Tibial artery (tissue), 4 donors: ENCODE data around the gene DOCK11.

Experiments used
- DNase-seq, 2 donors: peaks; one replicate each; pipeline ENCODE4 v3.0.0-alpha.2; 2019
- H3K27ac ChIP-seq, 2 donors: fragments of 200-600 bp; sonication (generic) in 1 of 2; 1 replicate in 1 of 2; 2 replicates in 1 of 2; pipeline ENCODE4 v1.5.1; 2018 to 2019; ENCODE audit warnings: mild to moderate bottlenecking in 1 of 2
- H3K27me3 ChIP-seq, 2 donors: fragments of 200-600 bp; sonication (generic) in 1 of 2; one replicate each; pipeline versions ENCODE4 v1.5.1 to v1.6.0; 2016 to 2019
- H3K36me3 ChIP-seq, 3 donors: fragments of 200-600 bp; sonication (generic) in 2 of 3; one replicate each; pipeline ENCODE4 v1.5.1; 2016 to 2019; ENCODE audit warnings: mild to moderate bottlenecking in 2 of 3
- H3K4me1 ChIP-seq, 4 donors: fragments of 200-600 bp; sonication (generic) in 2 of 4; 1 replicate in 3 of 4; 2 replicates in 1 of 4; pipeline ENCODE4 v1.5.1; 2016 to 2019
- H3K4me3 ChIP-seq, 2 donors: fragments of 200-600 bp; sonication (generic) in 1 of 2; 1 replicate in 1 of 2; 2 replicates in 1 of 2; pipeline ENCODE4 v1.5.1; 2018 to 2019; ENCODE audit warnings: mild to moderate bottlenecking in 2 of 2
- H3K9me3 ChIP-seq, 3 donors: fragments of 200-600 bp; sonication (generic) in 1 of 3; one replicate each; pipeline ENCODE4 v1.5.1; 2016 to 2019
- CTCF ChIP-seq, 2 experiments: fragments of 200-600 bp in 1 of 2; fragments of 450-650 bp in 1 of 2; IDR thresholded peaks; one replicate each; pipeline ENCODE4 v1.5.1; 2017 to 2019; ENCODE audit warnings: antibody characterized with exemption in 2 of 2, mild to moderate bottlenecking in 1 of 2, moderate library complexity in 1 of 2
- intact Hi-C: fragments of 100-400 bp; cut with DNase I; formaldehyde crosslinking; loops from one replicate; pipeline ENCODE4 v1.15.0; 2023; ENCODE audit warnings: low total_unique reads

Gene DOCK11

GRCh38 chrX:118666521-118666920 is 170.9 kb downstream of the DOCK11 start:
- Histone ChIP-seq H3K4me1 (peaks cover 0 to 3% (median 0%) of the 10 kb centered on the region in 4 donors), H3K9me3 (no peaks in the 10 kb centered on the region), H3K27ac (no peak overlapping the region), H3K4me3 (no peak overlapping the region), H3K27me3 (no peaks in the 10 kb centered on the region), H3K36me3 (peaks cover 0 to 5% (median 0%) of the 10 kb centered on the region in 3 donors)
- DNase-seq, result no peak
- intact Hi-C loops, result no loop called here
- no peak for TF ChIP-seq CTCF (IDR thresholded peaks at IDR 0.05)

GRCh38 chrX:118669435-118669834 is 173.8 kb downstream of the DOCK11 start:
- no peaks in the 10 kb centered on the region for H3K9me3 ChIP-seq
- no peak for TF ChIP-seq CTCF (IDR thresholded peaks at IDR 0.05)
- H3K27me3 ChIP-seq, result no peaks in the 10 kb centered on the region
- H3K4me1 ChIP-seq, result peaks cover 0 to 3% (median 0%) of the 10 kb centered on the region in 4 donors
- DNase-seq, result no peak
- intact Hi-C loops, result no loop called here
- H3K36me3 ChIP-seq, result no peaks in the 10 kb centered on the region
- no peak overlapping the region for H3K27ac ChIP-seq
- no peak overlapping the region for H3K4me3 ChIP-seq

- Histone ChIP-seq H3K4me1 (no peaks in the 10 kb centered on the region), H3K27me3 (no peaks in the 10 kb centered on the region), H3K9me3 (no peaks in the 10 kb centered on the region), H3K27ac (no peak overlapping the region), H3K4me3 (no peak overlapping the region), H3K36me3 (peaks cover 0 to 7% (median 1%) of the 10 kb centered on the region in 3 donors)
- intact Hi-C loops, result no loop called here
- DNase-seq, result no peak
- no peak for TF ChIP-seq CTCF (IDR thresholded peaks at IDR 0.05)
These were observed 179.8 kb downstream of the DOCK11 start for GRCh38 chrX:118675326-118675965.

GRCh38 chrX:118675966-118676349 is 180.3 kb downstream of the DOCK11 start:
- H3K9me3 ChIP-seq, result no peaks in the 10 kb centered on the region
- H3K36me3 ChIP-seq, result peaks cover 0 to 7% (median 6%) of the 10 kb centered on the region in 3 donors
- intact Hi-C loops, result no loop called here
- H3K27me3 ChIP-seq, result no peaks in the 10 kb centered on the region
- TF ChIP-seq CTCF (IDR thresholded peaks at IDR 0.05), result no peak
- DNase-seq, result no peak
- no peak overlapping the region for H3K4me3 ChIP-seq
- no peaks in the 10 kb centered on the region for H3K4me1 ChIP-seq
- H3K27ac ChIP-seq, result no peak overlapping the region

- no peak for DNase-seq
- no peak overlapping the region for H3K27ac ChIP-seq
- H3K36me3 ChIP-seq, result peaks cover 0 to 8% (median 8%) of the 10 kb centered on the region in 3 donors
These were observed 181.7 kb downstream of the DOCK11 start for GRCh38 chrX:118677318-118677717.

More at GRCh38 chrX:118677318-118677717, 181.7 kb downstream of the DOCK11 start:
- no peak for TF ChIP-seq CTCF (IDR thresholded peaks at IDR 0.05)
- Histone ChIP-seq H3K4me1 (no peaks in the 10 kb centered on the region), H3K27me3 (no peaks in the 10 kb centered on the region), H3K4me3 (no peak overlapping the region), H3K9me3 (no peaks in the 10 kb centered on the region)
- intact Hi-C loops, result no loop called here
